K562 (cell line): ENCODE measurements around the gene ACSM6. TPM values are rescaled to one million over a fixed set of nuclear protein-coding genes. Genes with fewer than 3 reads are reported as not detected.

Experiments used
- ATAC-seq: fragments of 200-7000 bp; cut with Tn5 transposase; 3 replicates; pipeline ENCODE4 v1.9.1; 2020; ENCODE audit warnings: moderate library complexity
- BruUV-seq: library from RNA; stranded (reverse); fragments of 400-500 nt; replicated peaks from 2 replicates; lab custom pipeline; 2021; lab: Mats Ljungman, UMichigan
- CTCF ChIA-PET: fragments of 300-600 bp; formaldehyde crosslinking; extraction: SDS; loops from one replicate; lab custom pipeline; 2021; ENCODE audit warnings: low intra/inter-chr PET ratio; lab: Yijun Ruan, JAX
- POLR2A ChIA-PET: fragments of 300-600, 350-650 bp; sonication (Branson Sonifier 250); formaldehyde crosslinking; extraction: SDS; loops from one replicate; lab custom pipeline; 2021; ENCODE audit warnings: antibody characterized with exemption, inconsistent platforms; lab: Yijun Ruan, JAX
- DNase-seq, 4 experiments: peaks; one replicate each; pipeline versions ENCODE4 v3.0.0 to v3.0.0-alpha.2; 2011 to 2018; ENCODE audit warnings: low spot score in 3 of 4, mixed read lengths in 3 of 4; ENCODE audit errors: extremely low read depth in 1 of 4
- FAIRE-seq: peaks from 2 replicates; lab custom pipeline; 2011; peaks lifted over from hg19 to GRCh38; lab: Jason Lieb, UNC
- H2AFZ ChIP-seq: 2 replicates; pipeline ENCODE4 v1.6.0; 2011; ENCODE audit warnings: low read depth, low read length, control low read depth, inconsistent platforms
- H3K27ac ChIP-seq: fragments of 200-600 bp; 3 replicates; pipeline ENCODE4 v1.8.0; 2011; ENCODE audit warnings: low read depth, mild to moderate bottlenecking, control low read depth, inconsistent platforms, low read length, moderate library complexity, mixed read lengths; ENCODE audit errors: extremely low read depth
- H3K27me3 ChIP-seq, 2 experiments: fragments of 300-600 bp in 1 of 2; 2 replicates in 1 of 2; 3 replicates in 1 of 2; pipeline versions ENCODE4 v1.6.0 to v1.8.0; 2011; ENCODE audit warnings: inconsistent platforms in 2 of 2, low read length in 2 of 2, mild to moderate bottlenecking in 1 of 2, mixed read lengths in 1 of 2, moderate library complexity in 1 of 2; ENCODE audit not compliant: control insufficient read depth in 2 of 2, insufficient read depth in 2 of 2
- H3K36me3 ChIP-seq: fragments of 300-600 bp; 3 replicates; pipeline ENCODE4 v1.8.0; 2011; ENCODE audit warnings: mild to moderate bottlenecking, low read length, inconsistent platforms; ENCODE audit not compliant: control insufficient read depth, insufficient read depth
- H3K4me1 ChIP-seq, 2 experiments: fragments of 200-600 bp in 1 of 2; replicated peaks in 1 of 2; 2 replicates in 1 of 2; 3 replicates in 1 of 2; pipeline versions ENCODE4 v1.5.1 to v1.8.0; 2011; ENCODE audit warnings: inconsistent platforms in 2 of 2, low read length in 2 of 2, mild to moderate bottlenecking in 1 of 2, mixed read lengths in 1 of 2, moderate library complexity in 1 of 2; ENCODE audit not compliant: control insufficient read depth in 2 of 2, insufficient read depth in 2 of 2
- H3K4me2 ChIP-seq: 2 replicates; pipeline ENCODE4 v1.6.1; 2011; ENCODE audit warnings: low read length, control low read depth, inconsistent platforms, mixed read lengths; ENCODE audit not compliant: insufficient read depth
- H3K4me3 ChIP-seq: fragments of 200-600 bp; sonication (generic), shearing (Covaris generic); 2 replicates; pipeline ENCODE4 v1.5.1; 2016; ENCODE audit warnings: control low read depth, inconsistent platforms
- H3K79me2 ChIP-seq: fragments of 200-600 bp; 3 replicates; pipeline ENCODE4 v1.8.0; 2011; ENCODE audit warnings: low read length, inconsistent platforms; ENCODE audit not compliant: control insufficient read depth, insufficient read depth
- H3K9ac ChIP-seq, 2 experiments: 2 replicates each; pipeline versions ENCODE4 v1.6.0 to v1.6.1; 2011; ENCODE audit warnings: low read depth in 2 of 2, low read length in 2 of 2, control low read depth in 1 of 2, inconsistent platforms in 1 of 2, mild to moderate bottlenecking in 1 of 2, mixed read lengths in 1 of 2; ENCODE audit not compliant: insufficient read depth in 1 of 2
- H3K9me1 ChIP-seq: one replicate; pipeline ENCODE4 v1.6.0; 2011; ENCODE audit warnings: inconsistent platforms, mild to moderate bottlenecking, low read length, moderate library complexity; ENCODE audit not compliant: control insufficient read depth, insufficient read depth
- H3K9me3 ChIP-seq: replicated peaks from 2 replicates; pipeline ENCODE4 v1.5.1; 2011; ENCODE audit warnings: low read depth, low read length, inconsistent platforms; ENCODE audit not compliant: control insufficient read depth, insufficient read depth
- H4K20me1 ChIP-seq: replicated peaks from 2 replicates; pipeline ENCODE4 v1.6.1; 2011; ENCODE audit warnings: low read length, inconsistent platforms, mixed read lengths; ENCODE audit not compliant: control insufficient read depth, insufficient read depth
- CXXC5 ChIP-seq: fragments of 250-450 bp; sonication (Bioruptor Pico); IDR thresholded peaks from 2 replicates; pipeline ENCODE4 v1.8.0; 2022; ENCODE audit warnings: inconsistent platforms, mild to moderate bottlenecking, moderate library complexity
- FOXJ2 ChIP-seq: fragments of 200-800 bp; sonication (Bioruptor generic); IDR thresholded peaks from 2 replicates; pipeline ENCODE4 v1.6.1; 2016; ENCODE audit warnings: missing genetic modification characterization, missing compliant biosample characterization
- KAT2B ChIP-seq: IDR thresholded peaks from one replicate; pipeline ENCODE4 v1.6.1; 2012; ENCODE audit warnings: low read depth, mild to moderate bottlenecking, control low read depth, inconsistent platforms, low read length, moderate library complexity
- MAFK ChIP-seq: IDR thresholded peaks from 2 replicates; pipeline ENCODE4 v1.6.1; 2011; ENCODE audit warnings: low read length, improper control_type of control experiment
- SIRT6 ChIP-seq: IDR thresholded peaks from one replicate; pipeline ENCODE4 v1.6.1; 2012; ENCODE audit warnings: low read depth, mild to moderate bottlenecking, control low read depth, inconsistent platforms, low read length, moderate library complexity
- ZKSCAN1 ChIP-seq: fragments of 150-350 bp; IDR thresholded peaks from 2 replicates; pipeline ENCODE4 v1.6.1; 2016; ENCODE audit warnings: low read depth, low read length
- WGBS: fragments of 100-300 bp; shearing (Covaris generic); methylation state at CpG from one replicate; pipeline ENCODE4 v1.1.6; 2016; ENCODE audit warnings: low coverage, mixed read lengths; ENCODE audit not compliant: insufficient coverage; ENCODE audit errors: missing lambda C conversion rate; 5-methylcytosine and 5-hydroxymethylcytosine counted together
- in situ Hi-C: fragments of 300-500 bp; cut with MboI; formaldehyde crosslinking; loops from 4 replicates; pipeline ENCODE4 v1.15.0; 2018; ENCODE audit warnings: inconsistent platforms, mixed read lengths
- intact Hi-C: fragments of 100-400 bp; cut with micrococcal nuclease; formaldehyde crosslinking; loops from 2 replicates; pipeline ENCODE4 v1.14.2; 2022
- polyA plus RNA-seq, 8 experiments: library from polyadenylated mRNA; depleted of rRNA in 4 of 8; stranded (reverse) in 5 of 8; unstranded in 3 of 8; fragments of >200 nt; fragmentation: Nextera tagmentation in 2 of 8; fragmentation: Illumina TruSeq in 1 of 8; extraction: Ambion mirVana in 2 of 8; extraction: Trizol in 1 of 8; gene quantifications; 2 replicates each; pipeline versions ENCODE4 v1.2.1 to v1.2.3, GENCODE V29; 2011 to 2014; ENCODE audit warnings: inconsistent platforms in 1 of 8, missing spikeins in 1 of 8
- total RNA-seq, 7 experiments: library from RNA; depleted of rRNA in 6 of 7; stranded (reverse); fragments of >200 nt in 6 of 7; fragmentation: Illumina TruSeq in 2 of 7; extraction: Trizol in 2 of 7; gene quantifications; 2 replicates each; pipeline versions ENCODE4 v1.2.1 to v1.2.3, GENCODE V29; 2011 to 2021; ENCODE audit warnings: low replicate concordance in 1 of 7

ACSM6 gene
- total and polyA plus RNA-seq, 9 of the 15 experiments (the other 6 are each of a cell fraction or from before 2014, with no cell fraction given), result not detected

GRCh38 chr10:95176101-95176500 is 17.9 kb upstream of the ACSM6 start:
- BruUV-seq, result no TSS peak
- no peaks in the 10 kb centered on the region for H3K9me3 ChIP-seq
- TF ChIP-seq MAFK (no peak), KAT2B (no peak), ZKSCAN1 (0 out of 2 replicates have a peak, but pooled peaks have one; percentile 25), SIRT6 (no peak)
- H3K9ac ChIP-seq, result no peak overlapping the region
- H3K9me1 ChIP-seq, result no peaks in the 10 kb centered on the region
- no peaks in the 10 kb centered on the region for H3K36me3 ChIP-seq
- ChIA-PET CTCF (no interaction called here), POLR2A (no interaction called here)
- DNase-seq, result no peak
- no peak overlapping the region for H2AFZ ChIP-seq
- FAIRE-seq, result no peak
- no peak overlapping the region for H3K27ac ChIP-seq
- H3K4me3 ChIP-seq, result no peak overlapping the region
- no peaks in the 10 kb centered on the region for H3K27me3 ChIP-seq
- intact Hi-C loops (no loop called here), in situ Hi-C loops (no loop called here)
- ATAC-seq, result no peak
- H4K20me1 ChIP-seq, result no peaks in the 10 kb centered on the region
- 0% methylated on average over 2 of the region's 2 CpGs for WGBS
- H3K4me1 ChIP-seq, result no peaks in the 10 kb centered on the region
- H3K4me2 ChIP-seq, result no peak overlapping the region
- H3K79me2 ChIP-seq, result no peaks in the 10 kb centered on the region

GRCh38 chr10:95177429-95177828 is 16.6 kb upstream of the ACSM6 start:
- Histone ChIP-seq H3K9me3 (no peaks in the 10 kb centered on the region), H3K4me2 (no peak overlapping the region), H2AFZ (no peak overlapping the region), H3K27me3 (no peaks in the 10 kb centered on the region), H3K9me1 (no peaks in the 10 kb centered on the region), H3K9ac (no peak overlapping the region), H3K4me1 (no peaks in the 10 kb centered on the region), H3K4me3 (no peak overlapping the region), H4K20me1 (no peaks in the 10 kb centered on the region), H3K27ac (no peak overlapping the region), H3K36me3 (no peaks in the 10 kb centered on the region), H3K79me2 (no peaks in the 10 kb centered on the region)
- DNase-seq, result no peak
- CTCF ChIA-PET, result no interaction called here
- POLR2A ChIA-PET, result no interaction called here
- TF ChIP-seq FOXJ2 (tag) (no peak), CXXC5 (CRISPR knock-in tag) (no peak)
- no peak for FAIRE-seq
- no peak for ATAC-seq
- no TSS peak for BruUV-seq
- in situ Hi-C loops (no loop called here), intact Hi-C loops (no loop called here)
